GM23338 (cell line): ENCODE results near the gene ZMPSTE24.

Experiments used
- CTCF ChIP-seq, 2 experiments: fragments of 200-600 bp in 1 of 2; sonication (generic) in 1 of 2; conservative IDR thresholded peaks; 2 replicates each; pipeline versions ENCODE4 v1.5.1 to v1.6.1; 2016 to 2017; ENCODE audit warnings: antibody characterized with exemption in 2 of 2, low read depth in 2 of 2, mild to moderate bottlenecking in 2 of 2, moderate library complexity in 1 of 2
- EZH2phosphoT487 ChIP-seq: fragments of 200-600 bp; sonication (generic); IDR thresholded peaks from one replicate; pipeline ENCODE4 v1.8.1; 2018; ENCODE audit warnings: antibody characterized with exemption; ENCODE audit not compliant: unreplicated experiment

GRCh38 chr1:40255231-40255630 is 2.8 kb upstream of the ZMPSTE24 start:
- no peak for TF ChIP-seq EZH2phosphoT487
- no peak for TF ChIP-seq CTCF (conservative IDR thresholded peaks at IDR 0.05; ENCODE audit: low read depth in 2 of 2)
